NT2/D1 (cell line): ENCODE data around the gene PDE5A.

Experiments used
- DNase-seq: peaks from one replicate; pipeline ENCODE4 v3.0.0-alpha.2; 2011; ENCODE audit warnings: low read depth, low spot score
- H3K27me3 ChIP-seq: 2 replicates; pipeline ENCODE4 v1.6.0; 2011; ENCODE audit warnings: mild to moderate bottlenecking; ENCODE audit not compliant: insufficient read length, insufficient read depth
- H3K36me3 ChIP-seq: 2 replicates; pipeline ENCODE4 v1.6.1; 2011; ENCODE audit warnings: mild to moderate bottlenecking, low read length, mixed read lengths; ENCODE audit not compliant: insufficient read depth, insufficient read length
- H3K4me1 ChIP-seq: 2 replicates; pipeline ENCODE4 v1.5.1; 2011; ENCODE audit not compliant: insufficient read depth, insufficient read length
- H3K4me3 ChIP-seq: 2 replicates; pipeline ENCODE4 v1.5.1; 2011; ENCODE audit warnings: low read depth; ENCODE audit not compliant: insufficient read length
- H3K9ac ChIP-seq: 2 replicates; pipeline ENCODE4 v1.6.0; 2011; ENCODE audit warnings: low read depth; ENCODE audit not compliant: insufficient read length
- H3K9me3 ChIP-seq: 2 replicates; pipeline ENCODE4 v1.5.1; 2011; ENCODE audit warnings: mild to moderate bottlenecking, low read length; ENCODE audit not compliant: insufficient read depth
- SUZ12 ChIP-seq: IDR thresholded peaks from 2 replicates; pipeline ENCODE4 v1.6.1; 2011; ENCODE audit not compliant: insufficient read length, insufficient read depth; ENCODE audit errors: extremely low read depth
- YY1 ChIP-seq: IDR thresholded peaks from 2 replicates; pipeline ENCODE4 v1.6.1; 2011; ENCODE audit not compliant: insufficient read length, insufficient read depth
- ZNF274 ChIP-seq: IDR thresholded peaks from 2 replicates; pipeline ENCODE4 v1.6.1; 2011; ENCODE audit warnings: mild to moderate bottlenecking, low read depth, low read length

The PDE5A gene

GRCh38 chr4:119518915-119519410, 109.6 kb downstream of the PDE5A start:
- TF ChIP-seq ZNF274 (no peak), YY1 (no peak), SUZ12 (no peak)
- Histone ChIP-seq H3K4me3 (no peak overlapping the region), H3K27me3 (no peaks in the 10 kb centered on the region), H3K4me1 (no peaks in the 10 kb centered on the region), H3K36me3 (peaks cover 11% of the 10 kb centered on the region), H3K9ac (no peak overlapping the region), H3K9me3 (no peaks in the 10 kb centered on the region)
- DNase-seq, result no peak

- Histone ChIP-seq H3K27me3 (no peaks in the 10 kb centered on the region), H3K9me3 (no peaks in the 10 kb centered on the region), H3K4me3 (no peak overlapping the region), H3K36me3 (peaks cover 13% of the 10 kb centered on the region), H3K9ac (no peak overlapping the region), H3K4me1 (no peaks in the 10 kb centered on the region)
- TF ChIP-seq SUZ12 (no peak), ZNF274 (no peak), YY1 (no peak)
- no peak for DNase-seq
Observed at GRCh38 chr4:119518230-119518892, 110.2 kb downstream of the PDE5A start.

- no peak for TF ChIP-seq ZNF274
- no peak for TF ChIP-seq SUZ12
- TF ChIP-seq YY1, result no peak
- Histone ChIP-seq H3K36me3 (peaks cover 17% of the 10 kb centered on the region), H3K4me3 (no peak overlapping the region), H3K9ac (no peak overlapping the region), H3K4me1 (no peaks in the 10 kb centered on the region), H3K27me3 (no peaks in the 10 kb centered on the region), H3K9me3 (no peaks in the 10 kb centered on the region)
- DNase-seq, result no peak
Observed at GRCh38 chr4:119517361-119518229, 111.0 kb downstream of the PDE5A start.

- DNase-seq, result no peak
- H3K9me3 ChIP-seq, result no peaks in the 10 kb centered on the region
- no peak for TF ChIP-seq ZNF274
- no peak for TF ChIP-seq YY1
- no peak for TF ChIP-seq SUZ12
- no peaks in the 10 kb centered on the region for H3K4me1 ChIP-seq
- peaks cover 16% of the 10 kb centered on the region for H3K36me3 ChIP-seq
- H3K27me3 ChIP-seq, result no peaks in the 10 kb centered on the region
- no peak overlapping the region for H3K4me3 ChIP-seq
- H3K9ac ChIP-seq, result no peak overlapping the region
Observed at GRCh38 chr4:119512398-119512797, 116.2 kb downstream of the PDE5A start.

- Histone ChIP-seq H3K36me3 (peaks cover 18% of the 10 kb centered on the region), H3K9me3 (no peaks in the 10 kb centered on the region), H3K27me3 (no peaks in the 10 kb centered on the region), H3K4me1 (no peaks in the 10 kb centered on the region), H3K9ac (no peak overlapping the region), H3K4me3 (no peak overlapping the region)
- no peak for DNase-seq
- TF ChIP-seq ZNF274 (no peak), YY1 (no peak), SUZ12 (no peak)
Observed at GRCh38 chr4:119510395-119511149, 118.0 kb downstream of the PDE5A start.

DNA sequence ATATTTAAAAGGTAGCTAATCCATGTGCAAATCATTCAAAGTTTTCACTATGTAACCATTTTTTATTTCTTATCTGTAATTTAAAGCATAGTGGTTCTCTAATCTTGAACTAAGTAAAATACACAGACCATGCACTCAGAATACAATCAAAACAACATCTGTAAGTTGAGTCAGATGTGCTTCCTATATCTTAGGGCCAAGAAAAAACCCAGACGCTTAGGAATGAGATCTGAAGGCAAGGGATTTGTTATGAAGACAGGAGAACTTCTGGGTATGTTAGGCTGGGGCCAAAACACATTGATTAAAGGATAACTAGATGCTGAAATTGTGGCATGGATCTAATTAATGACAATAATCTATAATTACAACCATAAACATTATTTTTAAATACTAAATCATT, 120.3 kb downstream of the PDE5A start:
- peaks cover 13% of the 10 kb centered on the region for H3K36me3 ChIP-seq
- no peaks in the 10 kb centered on the region for H3K27me3 ChIP-seq
- TF ChIP-seq ZNF274 (no peak), YY1 (no peak), SUZ12 (no peak)
- no peak for DNase-seq
- H3K9me3 ChIP-seq, result no peaks in the 10 kb centered on the region
- H3K4me1 ChIP-seq, result no peaks in the 10 kb centered on the region
- H3K9ac ChIP-seq, result no peak overlapping the region
- H3K4me3 ChIP-seq, result no peak overlapping the region

- Histone ChIP-seq H3K27me3 (no peaks in the 10 kb centered on the region), H3K9me3 (no peaks in the 10 kb centered on the region), H3K4me3 (no peak overlapping the region), H3K4me1 (no peaks in the 10 kb centered on the region), H3K9ac (no peak overlapping the region), H3K36me3 (peaks cover 12% of the 10 kb centered on the region)
- DNase-seq, result no peak
- TF ChIP-seq ZNF274 (no peak), YY1 (no peak), SUZ12 (no peak)
Observed at GRCh38 chr4:119506806-119507205, 121.8 kb downstream of the PDE5A start.
